Esophagus squamous epithelium (tissue), 4 donors: Measurements from ENCODE around the gene TBCD.

Experiments
- POLR2A ChIP-seq, 4 donors: fragments of 450-650 bp; IDR thresholded peaks; one replicate each; pipeline ENCODE4 v1.6.1; 2017; ENCODE audit warnings: antibody characterized with exemption in 4 of 4, mild to moderate bottlenecking in 4 of 4, moderate library complexity in 3 of 4
- TF ChIP-seq, protein P1 (sequence below), 6 experiments: fragments of 450-650 bp in 4 of 6; fragments of 200-600 bp in 2 of 6; sonication (generic) in 2 of 6; IDR thresholded peaks; one replicate each; pipeline ENCODE4 v1.5.1; 2016 to 2019; ENCODE audit warnings: antibody characterized with exemption in 6 of 6, mild to moderate bottlenecking in 4 of 6, moderate library complexity in 4 of 6

GRCh38 chr17:82941021-82942001, 189.4 kb downstream of the TBCD start:
- no peak for TF ChIP-seq POLR2A (IDR thresholded peaks at IDR 0.05)
- TF ChIP-seq, protein P1, sequence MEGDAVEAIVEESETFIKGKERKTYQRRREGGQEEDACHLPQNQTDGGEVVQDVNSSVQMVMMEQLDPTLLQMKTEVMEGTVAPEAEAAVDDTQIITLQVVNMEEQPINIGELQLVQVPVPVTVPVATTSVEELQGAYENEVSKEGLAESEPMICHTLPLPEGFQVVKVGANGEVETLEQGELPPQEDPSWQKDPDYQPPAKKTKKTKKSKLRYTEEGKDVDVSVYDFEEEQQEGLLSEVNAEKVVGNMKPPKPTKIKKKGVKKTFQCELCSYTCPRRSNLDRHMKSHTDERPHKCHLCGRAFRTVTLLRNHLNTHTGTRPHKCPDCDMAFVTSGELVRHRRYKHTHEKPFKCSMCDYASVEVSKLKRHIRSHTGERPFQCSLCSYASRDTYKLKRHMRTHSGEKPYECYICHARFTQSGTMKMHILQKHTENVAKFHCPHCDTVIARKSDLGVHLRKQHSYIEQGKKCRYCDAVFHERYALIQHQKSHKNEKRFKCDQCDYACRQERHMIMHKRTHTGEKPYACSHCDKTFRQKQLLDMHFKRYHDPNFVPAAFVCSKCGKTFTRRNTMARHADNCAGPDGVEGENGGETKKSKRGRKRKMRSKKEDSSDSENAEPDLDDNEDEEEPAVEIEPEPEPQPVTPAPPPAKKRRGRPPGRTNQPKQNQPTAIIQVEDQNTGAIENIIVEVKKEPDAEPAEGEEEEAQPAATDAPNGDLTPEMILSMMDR (IDR thresholded peaks at IDR 0.05), result no peak
